IPS-18c (cell line): ENCODE results near the gene SLC12A4.
A peak's percentile ranks its signal among the peaks of the same experiment; 100 is the strongest.
"Not testable (repeated sequence)": the region's sequence is repeated elsewhere in the genome, so short reads cannot be mapped to it uniquely, and the experiment has no call there.

Source experiments
- H3K4me3 ChIP-seq: 2 replicates; pipeline ENCODE4 v1.7.0; 2013; ENCODE audit warnings: low read depth, mild to moderate bottlenecking, low read length, moderate library complexity; ENCODE audit not compliant: insufficient read depth
- H3K9me3 ChIP-seq: one replicate; pipeline ENCODE4 v1.6.1; 2013; ENCODE audit warnings: mild to moderate bottlenecking, low read length, moderate library complexity; ENCODE audit not compliant: control insufficient read depth, insufficient read depth

SLC12A4 gene

DNA sequence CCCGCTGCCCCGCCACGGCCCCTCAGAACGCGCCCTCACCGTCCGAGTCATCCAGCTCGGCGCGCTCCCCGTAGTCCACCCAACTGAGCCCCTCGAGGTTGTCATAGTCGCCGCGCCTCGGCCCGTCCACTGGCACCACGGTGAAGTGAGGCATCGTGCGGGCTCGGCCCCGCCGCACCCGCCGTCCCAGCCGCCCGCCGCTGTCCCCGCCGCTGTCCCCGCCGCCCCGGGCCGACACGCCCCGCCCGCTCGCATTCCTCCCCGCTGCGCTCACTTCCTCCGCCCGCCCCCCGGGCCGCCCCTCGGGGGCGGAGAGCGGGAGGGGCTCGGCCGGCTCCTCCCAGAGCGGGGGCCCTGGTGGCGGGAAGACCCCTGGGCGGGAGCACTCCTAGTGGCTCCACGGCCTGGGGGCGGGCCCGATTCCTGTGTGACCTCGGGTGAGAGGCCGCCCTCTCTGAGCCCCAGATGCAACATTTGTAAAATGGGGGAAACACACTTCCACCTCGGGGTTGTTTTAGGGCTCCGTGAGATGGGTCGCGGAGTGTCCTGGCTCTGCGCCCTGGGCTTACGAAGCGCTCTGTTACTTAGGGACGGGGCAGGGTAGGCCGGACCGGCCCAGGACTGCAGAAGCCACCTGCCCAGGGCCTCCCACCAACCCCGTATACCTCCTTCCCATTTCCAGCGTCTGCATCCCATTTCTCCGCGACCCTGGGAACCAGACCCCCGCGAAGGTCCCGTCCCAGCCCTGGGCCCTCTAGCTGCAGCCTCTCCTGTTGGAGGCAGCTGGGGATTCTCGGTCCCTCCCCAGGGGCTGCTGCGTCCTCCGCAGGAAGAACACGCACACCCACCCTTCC, at the start of gene SLC12A4:
SLC12A4 (minus strand) TSS at position 238 of the 854 bp plus-strand sequence; CDS start at position 154, 84 bp downstream.
- H3K4me3 ChIP-seq, result peak within 1 kb of the TSS; percentile 54
- no peaks in the 10 kb centered on the region for H3K9me3 ChIP-seq

DNA sequence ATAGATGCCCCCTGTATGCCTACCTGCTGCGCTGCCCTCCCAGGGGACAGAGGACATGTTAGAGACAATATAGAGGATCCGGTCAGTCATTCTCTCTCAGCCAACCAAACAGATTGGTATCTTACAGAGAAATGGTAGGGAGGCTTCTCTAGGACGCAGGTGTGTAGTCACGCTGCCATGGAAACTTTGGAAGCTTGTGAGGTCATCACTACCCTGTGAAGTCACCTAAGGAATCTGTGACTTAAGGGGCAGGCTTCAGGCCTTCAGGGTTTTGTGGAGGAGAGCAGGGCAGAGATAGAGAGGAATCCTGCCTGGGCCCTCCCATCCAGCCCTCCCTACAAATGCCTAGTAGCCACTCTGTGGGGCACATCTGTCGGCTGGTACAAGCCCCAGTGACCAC, 47.2 kb upstream of the SLC12A4 start, which contains the start of gene DPEP2NB:
DPEP2NB (minus strand) TSS at position 231 of the 400 bp plus-strand sequence; CDS start at position 90, 141 bp downstream.
- no peak within 1 kb of the TSS for H3K4me3 ChIP-seq
- H3K9me3 ChIP-seq, result no peaks in the 10 kb centered on the region

DNA sequence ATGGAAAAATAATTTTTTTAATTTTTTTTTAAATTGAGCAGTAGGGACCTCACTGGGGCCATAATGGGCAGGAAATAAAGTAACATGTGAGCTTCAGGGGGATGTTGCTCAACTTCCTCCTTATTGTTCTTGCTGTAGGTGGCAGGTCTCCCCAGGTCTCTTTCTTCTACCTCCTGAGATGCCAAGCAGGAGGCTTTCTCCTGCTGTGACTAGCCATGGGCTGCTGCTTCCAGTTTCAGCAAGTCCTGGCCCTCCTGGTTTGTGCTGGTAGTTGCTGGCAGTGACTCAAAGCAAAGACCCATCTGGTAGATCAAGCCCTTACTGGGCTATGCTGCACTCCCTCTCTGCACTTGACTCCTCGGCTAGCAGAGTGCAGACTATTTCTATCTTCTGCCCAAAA, 45.0 kb upstream of the SLC12A4 start:
- no peak overlapping the region for H3K4me3 ChIP-seq
- peaks cover 2% of the 10 kb centered on the region for H3K9me3 ChIP-seq

DNA sequence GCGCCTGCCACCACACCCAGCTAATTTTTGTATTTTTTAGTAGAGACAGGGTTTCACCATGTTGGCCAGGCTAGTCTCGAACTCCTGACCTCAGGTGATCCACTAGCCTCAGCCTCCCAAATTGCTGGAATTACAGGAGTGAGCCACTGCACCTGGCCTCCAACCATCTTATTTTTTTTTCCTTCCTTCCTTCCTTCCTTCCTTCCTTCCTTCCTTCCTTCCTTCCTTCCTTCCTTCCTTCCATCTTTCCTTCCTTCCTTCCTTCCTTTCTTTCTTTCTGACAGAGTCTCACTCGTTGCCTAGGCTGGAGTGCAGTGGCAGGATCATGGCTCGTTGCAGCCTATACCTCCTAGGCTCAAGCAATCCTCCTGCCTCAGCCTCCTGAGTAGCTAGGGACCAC, 41.4 kb upstream of the SLC12A4 start:
- H3K9me3 ChIP-seq, H3K4me3 ChIP-seq: not testable (repeated sequence)

DNA sequence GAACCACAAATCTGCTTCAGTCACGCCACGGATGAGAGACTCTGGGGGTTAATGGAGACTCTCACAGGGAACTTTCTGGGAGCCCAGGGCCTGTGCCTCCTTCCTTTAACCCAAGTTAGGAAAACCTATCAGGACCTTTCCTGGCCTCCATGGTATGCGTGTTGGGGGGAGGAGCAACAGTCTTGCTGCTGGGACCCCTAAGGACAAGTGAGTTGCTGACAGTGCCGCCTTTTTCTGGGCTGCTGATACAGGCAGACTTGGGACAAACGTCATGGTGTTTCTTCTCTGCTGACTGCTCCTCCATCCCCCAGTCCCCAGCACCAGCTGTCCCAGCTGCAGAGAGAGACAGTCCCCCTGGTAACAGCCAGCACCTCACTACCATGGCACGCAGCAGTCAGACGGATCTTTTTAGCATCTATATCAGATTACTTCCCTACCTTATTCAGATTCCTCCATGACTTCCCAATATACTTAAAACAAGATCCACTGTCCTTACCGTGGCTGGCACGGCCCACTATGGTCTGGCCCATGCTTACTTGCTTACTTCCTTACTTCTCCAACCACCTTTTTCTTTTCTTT, 40.8 kb upstream of the SLC12A4 start:
- Histone ChIP-seq H3K9me3 (peaks cover 2% of the 10 kb centered on the region), H3K4me3 (no peak overlapping the region)

DNA sequence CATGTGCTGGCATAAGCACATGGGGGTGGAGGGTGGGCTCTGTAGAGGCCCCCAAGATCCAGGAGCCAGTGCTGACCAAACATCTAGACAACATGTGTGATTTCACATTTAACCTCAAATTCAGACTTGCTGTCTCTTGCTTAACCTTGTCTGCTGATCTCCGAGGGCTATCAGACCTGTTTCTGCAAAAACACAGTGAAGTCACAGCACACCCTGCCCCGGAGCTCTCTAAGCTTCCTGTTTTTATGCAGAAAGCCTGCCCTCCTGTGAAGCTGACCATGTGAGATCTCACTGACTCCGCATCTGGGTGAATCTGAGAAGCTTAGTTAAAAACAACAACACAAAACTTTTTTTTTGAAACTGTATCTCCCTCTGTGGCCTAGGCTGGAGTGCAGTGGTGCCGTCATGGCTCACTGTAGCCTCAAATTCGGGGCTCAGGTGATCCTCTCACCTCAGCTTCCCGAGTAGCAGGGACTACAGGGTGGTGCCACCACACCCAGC, 37.4 kb upstream of the SLC12A4 start:
- Histone ChIP-seq H3K4me3 (no peak overlapping the region; the same call in 1 of the 2 replicates), H3K9me3 (peaks cover 2% of the 10 kb centered on the region)

DNA sequence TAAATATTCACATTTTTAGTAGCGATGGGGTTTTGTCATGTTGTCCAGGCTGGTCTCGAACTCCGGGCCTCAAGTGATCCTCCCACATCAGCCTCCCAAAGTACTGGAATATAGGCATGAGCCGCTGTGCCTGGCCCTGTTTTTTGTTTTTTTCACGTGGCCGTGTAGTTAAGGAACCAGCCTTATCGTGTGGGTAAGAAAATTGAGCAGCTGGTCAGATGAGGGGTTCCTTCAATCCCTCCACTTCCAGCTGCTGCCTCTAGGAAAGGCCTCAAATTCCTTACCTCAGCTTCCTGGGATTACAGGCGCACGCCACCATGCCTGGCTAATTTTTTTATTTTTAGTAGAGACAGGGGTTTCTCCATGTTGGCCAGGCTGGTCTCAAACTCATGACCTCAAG, 36.8 kb upstream of the SLC12A4 start:
- Histone ChIP-seq H3K9me3 (peaks cover under 1% of the 10 kb centered on the region), H3K4me3 (no peak overlapping the region)

DNA sequence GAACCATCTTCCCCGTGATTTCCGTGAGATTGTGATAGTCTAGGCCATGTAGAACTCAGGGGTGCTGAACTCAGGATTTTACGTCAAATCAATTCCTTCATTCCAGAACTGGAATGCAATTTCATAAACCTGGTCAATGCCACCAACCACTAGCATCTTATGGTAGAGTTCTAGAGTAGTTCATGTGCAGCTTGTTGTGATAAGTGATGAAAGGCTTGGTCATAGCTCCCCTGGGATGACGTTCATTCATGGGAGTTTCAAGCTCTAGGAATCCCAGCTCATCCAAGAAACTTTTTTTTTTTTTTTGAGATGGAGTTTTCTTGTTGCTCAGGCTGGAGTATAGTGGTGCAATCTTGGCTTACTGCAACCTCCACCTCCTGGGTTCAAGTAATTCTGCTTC, 34.6 kb upstream of the SLC12A4 start:
- Histone ChIP-seq H3K4me3 (no peak overlapping the region), H3K9me3 (no peaks in the 10 kb centered on the region)

DNA sequence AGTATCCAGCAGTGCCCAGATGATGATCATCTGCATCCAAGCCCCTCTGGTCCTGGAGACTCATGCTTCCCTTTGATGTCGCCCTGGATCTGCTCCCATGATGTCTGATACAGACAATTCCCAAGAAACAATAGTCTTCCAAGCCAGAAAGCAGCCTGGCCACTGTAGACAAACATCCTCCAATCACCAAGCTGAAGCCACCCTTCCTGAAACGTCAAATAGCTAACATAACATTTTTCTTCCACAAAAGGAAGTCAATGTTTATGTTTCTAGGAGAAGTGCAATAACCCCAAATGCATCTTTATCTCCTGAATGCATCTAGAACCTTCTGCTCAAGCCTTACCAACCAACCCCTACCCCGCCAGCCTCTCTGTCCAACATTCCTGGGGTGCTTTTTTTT, 32.0 kb upstream of the SLC12A4 start:
- H3K4me3 ChIP-seq, result no peak overlapping the region

DNA sequence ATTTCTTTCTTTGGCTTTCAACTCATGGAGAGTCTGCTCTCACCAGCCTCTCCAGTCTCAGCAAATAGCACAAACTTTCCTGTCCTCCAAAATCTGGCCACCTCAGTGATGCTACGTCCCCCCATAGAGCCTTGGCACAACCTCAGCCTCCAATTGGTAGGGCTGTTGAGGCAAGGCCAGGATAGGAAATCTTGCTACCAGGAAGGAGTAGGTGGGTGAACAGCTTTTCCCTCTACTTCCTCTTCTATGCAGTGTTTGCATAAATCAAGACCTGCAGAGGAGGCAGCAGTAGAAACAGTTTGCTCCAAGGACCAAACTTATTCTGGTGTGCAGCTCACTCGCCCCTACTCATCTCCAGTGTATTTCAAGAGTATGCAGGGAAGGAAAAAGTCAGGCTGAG, 31.5 kb upstream of the SLC12A4 start:
- H3K4me3 ChIP-seq, result no peak overlapping the region
- H3K9me3 ChIP-seq, result no peaks in the 10 kb centered on the region

More for the DNA sequence above, 32.0 kb upstream of the SLC12A4 start:
- H3K9me3 ChIP-seq, result no peaks in the 10 kb centered on the region

DNA sequence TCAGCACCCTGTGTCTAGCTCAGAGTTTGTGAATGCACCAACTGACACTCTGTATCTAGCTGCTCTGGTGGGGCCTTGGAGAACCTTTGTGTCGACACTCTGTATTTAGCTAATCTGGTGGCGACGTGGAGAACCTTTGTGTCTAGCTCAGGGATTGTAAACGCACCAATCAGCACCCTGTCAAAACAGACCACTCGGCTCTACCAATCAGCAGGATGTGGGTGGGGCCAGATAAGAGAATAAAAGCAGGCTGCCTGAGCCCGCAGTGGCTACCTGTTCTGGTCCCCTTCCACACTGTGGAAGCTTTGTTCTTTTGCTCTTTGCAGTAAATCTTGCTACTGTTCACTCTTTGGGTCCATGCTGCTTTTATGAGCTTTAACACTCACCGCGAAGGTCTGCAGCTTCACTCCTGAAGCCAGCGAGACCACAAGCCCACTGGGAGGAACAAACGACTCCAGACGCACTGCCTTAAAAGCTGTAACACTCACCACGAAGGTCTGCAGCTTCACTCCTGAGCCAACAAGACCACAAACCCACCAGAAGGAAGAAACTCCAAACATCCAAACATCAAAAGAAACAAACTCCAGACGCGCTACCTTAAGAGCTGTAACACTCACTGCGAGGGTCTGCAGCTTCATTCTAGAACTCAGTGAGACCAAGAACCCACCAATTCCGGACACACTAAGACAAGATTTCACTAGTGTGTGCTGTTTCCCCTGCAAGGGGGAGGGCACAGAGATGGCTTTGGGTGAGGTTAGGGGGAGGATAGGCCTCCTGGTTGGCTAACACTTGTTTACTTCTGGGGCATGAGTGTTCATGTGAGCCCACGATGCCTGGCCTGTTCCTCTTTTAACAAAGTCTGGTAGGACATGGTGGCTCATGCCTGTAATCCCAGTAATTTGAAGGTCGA, 30.6 kb upstream of the SLC12A4 start, which contains the start of gene DPEP2:
DPEP2 (minus strand) TSS at position 706 of the 910 bp plus-strand sequence. CDS start 6,272 bp downstream, outside the sequence.
- not testable (repeated sequence) for H3K4me3 ChIP-seq, H3K9me3 ChIP-seq

DNA sequence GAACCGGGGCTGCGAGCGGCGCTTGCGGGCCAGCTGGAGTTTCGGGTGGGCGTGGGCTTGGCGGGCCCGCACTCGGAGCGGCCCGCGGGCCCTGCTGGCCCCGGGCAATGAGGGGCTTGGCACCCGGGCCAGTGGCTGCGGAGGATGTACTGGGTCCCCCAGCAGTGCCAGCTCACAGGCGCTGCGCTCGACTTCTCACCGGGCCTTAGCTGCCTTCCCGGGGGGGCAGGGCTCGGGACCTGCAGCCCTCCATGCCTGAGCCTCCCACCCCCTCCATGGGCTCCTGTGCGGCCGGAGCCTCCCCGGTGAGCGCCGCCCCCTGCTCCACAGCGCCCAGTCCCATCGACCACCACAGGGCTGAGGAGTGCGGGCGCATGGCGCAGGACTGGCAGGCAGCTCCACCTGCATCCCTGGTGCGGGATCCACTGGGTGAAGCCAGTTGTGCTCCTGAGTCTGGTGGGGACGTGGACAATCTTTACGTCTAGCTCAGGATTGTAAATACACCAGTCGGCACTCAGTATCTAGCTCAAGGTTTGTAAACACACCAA, 29.9 kb upstream of the SLC12A4 start:
- H3K4me3 ChIP-seq, H3K9me3 ChIP-seq: not testable (repeated sequence)

DNA sequence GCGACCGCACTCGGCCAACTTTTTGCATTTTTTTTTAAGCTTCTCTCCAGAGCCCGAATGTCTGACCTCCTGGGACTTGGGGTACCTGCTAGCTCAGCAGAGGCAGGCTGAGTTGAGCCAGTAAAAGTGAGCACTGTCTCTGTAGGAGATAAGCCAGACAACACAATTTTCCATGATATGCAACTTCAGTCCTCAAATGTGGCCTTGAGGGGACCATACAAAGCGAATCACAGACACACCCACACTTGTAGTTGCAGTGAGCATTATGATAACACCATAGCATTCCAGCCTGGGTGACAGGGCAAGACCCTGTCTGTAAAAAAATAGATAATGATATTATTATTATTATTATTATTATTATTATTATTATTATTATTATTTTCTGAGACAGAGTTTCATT, 28.2 kb upstream of the SLC12A4 start:
- H3K4me3 ChIP-seq, result no peak overlapping the region
- no peaks in the 10 kb centered on the region for H3K9me3 ChIP-seq

DNA sequence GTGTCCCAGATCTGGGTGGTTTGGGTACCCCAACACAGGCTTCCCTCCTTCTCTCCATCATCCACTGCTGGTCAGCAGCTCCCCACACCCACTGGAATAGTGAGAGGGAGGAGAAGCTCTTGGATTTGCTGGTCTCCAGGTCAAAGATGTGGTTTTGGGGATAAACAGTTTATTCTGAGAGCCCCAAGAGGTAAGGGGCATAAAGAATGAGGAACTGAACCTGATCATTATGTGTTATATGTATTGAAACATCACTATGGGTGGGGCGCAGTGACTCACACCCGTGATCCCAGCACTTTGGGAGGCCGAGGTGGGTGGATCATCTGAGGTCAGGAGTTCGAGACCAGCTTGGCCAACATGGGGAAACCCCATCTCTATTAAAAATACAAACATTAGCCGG, 27.0 kb upstream of the SLC12A4 start:
- H3K9me3 ChIP-seq, result no peaks in the 10 kb centered on the region

DNA sequence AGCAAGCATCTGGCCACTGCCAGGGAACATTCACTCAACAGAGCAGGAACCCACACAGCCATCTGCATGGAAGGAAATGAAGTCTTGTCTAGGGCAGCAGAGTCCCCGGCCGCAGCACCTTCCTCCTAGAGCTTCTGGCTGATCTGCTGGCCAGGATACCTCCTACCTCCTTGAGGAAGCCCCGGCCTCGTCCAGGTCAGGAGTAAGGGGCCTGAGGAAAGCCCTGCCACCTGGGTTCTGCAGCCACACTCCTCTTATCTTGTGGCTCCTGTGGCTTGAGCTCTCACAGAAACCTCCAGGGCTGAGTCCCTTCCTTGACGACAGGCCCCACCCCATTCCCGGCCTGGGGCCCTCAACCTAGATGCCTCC, 25.6 kb upstream of the SLC12A4 start:
- not testable (repeated sequence) for H3K4me3 ChIP-seq, H3K9me3 ChIP-seq

More for the DNA sequence above, 27.0 kb upstream of the SLC12A4 start:
- no peak overlapping the region for H3K4me3 ChIP-seq

DNA sequence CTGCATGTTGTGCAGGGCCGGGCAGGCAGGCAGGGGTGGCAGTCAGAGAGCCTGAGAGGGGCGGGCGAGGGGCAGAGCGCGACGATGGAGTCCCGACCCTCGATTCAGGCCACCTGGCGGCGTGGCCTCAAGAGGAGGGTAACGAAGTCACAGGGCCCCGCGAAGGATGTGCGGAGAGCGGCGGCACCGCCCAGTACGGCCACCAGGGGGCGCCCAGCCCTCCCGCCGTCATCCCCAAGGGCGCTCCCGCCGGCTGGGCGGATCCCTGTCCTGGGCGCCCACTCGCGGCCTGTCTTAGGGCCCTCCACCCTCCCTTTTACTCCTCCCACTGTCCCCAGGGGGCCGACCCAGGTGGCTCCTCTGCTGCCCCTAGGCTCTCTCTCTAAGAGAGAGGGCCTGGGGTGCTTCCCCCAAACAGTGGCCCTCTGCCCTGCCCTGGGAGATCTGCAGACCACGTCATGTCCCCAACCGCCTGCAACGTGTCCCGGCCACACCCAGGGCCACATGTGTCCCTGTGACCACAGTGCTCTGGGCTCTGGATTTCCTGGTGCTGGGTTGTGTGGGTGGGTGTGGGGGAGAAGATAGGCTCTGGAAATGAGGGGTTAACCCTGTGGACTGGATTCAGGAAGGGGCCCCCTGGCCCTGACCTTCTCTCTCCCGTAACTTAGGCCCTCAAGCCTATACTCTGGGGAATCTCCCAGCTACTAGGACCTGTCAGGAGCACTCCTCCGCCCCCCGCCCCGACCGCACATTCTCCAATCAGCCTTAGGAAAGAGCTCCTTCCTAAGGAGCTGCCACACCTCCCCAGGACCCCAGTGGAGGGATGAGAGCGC, 25.0 kb upstream of the SLC12A4 start:
- no peak overlapping the region for H3K4me3 ChIP-seq
- no peaks in the 10 kb centered on the region for H3K9me3 ChIP-seq
